Activated T-cell treated with anti-CD3 and anti-CD28 coated beads, Interleukin-2, amount 50 U/mL, for 24 hours (primary cell): ENCODE data around the gene ZNF45.
"Not testable (repeated sequence)": the region's sequence is repeated elsewhere in the genome, so short reads cannot be mapped to it uniquely, and the experiment has no call there.

Source experiments
- DNase-seq: peaks from one replicate; pipeline ENCODE4 v3.0.0-alpha.2; 2020
- H3K27ac Mint-ChIP-seq: 2 replicates; pipeline ENCODE4 v1.8.0; 2020; ENCODE audit warnings: mild to moderate bottlenecking, mixed read lengths
- H3K27me3 Mint-ChIP-seq: 2 replicates; pipeline ENCODE4 v1.8.0; 2020; ENCODE audit warnings: mixed read lengths
- H3K36me3 Mint-ChIP-seq: 2 replicates; pipeline ENCODE4 v1.8.0; 2020; ENCODE audit warnings: low read depth, mixed read lengths
- H3K4me1 Mint-ChIP-seq: 2 replicates; pipeline ENCODE4 v1.8.0; 2020; ENCODE audit warnings: low read depth, mixed read lengths
- H3K4me3 Mint-ChIP-seq: 2 replicates; pipeline ENCODE4 v1.8.0; 2020; ENCODE audit warnings: mild to moderate bottlenecking, moderate library complexity, mixed read lengths
- H3K9me3 Mint-ChIP-seq: 2 replicates; pipeline ENCODE4 v1.8.0; 2020; ENCODE audit warnings: mixed read lengths

The ZNF45 gene

DNA sequence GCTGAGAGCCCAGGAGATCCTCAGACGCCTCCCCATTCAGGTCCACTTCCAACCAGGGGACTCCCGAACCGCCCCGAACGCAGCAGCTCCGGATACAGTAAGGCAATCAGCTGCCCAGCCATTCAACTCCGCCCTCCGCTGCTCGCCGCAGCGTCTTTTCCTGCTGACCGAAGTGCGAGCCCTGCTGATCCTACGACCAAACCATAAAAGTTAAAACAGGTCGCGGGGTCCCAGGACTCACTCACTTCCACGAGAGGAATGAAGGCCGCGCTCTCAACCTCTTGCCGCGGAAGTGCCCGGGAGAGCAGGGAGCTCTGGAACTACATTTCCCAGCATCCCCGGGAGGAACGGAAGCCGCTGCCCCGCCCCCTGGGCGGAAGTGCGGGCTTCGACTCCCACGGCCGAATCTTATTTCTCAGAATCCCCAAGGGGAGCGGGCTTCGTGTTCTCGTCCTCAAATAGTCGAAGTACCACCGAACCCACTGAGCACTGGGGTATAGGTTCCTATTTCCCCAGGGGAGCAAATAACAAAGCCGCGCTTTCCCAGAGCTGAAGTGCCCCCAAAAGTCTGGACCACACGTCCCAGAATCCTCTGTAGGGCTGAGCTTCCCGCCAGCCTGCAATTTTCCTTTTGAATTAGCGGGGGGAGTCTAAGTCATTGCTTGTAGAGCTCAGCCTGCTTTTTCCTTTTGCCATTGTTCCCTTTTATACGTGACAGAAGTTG, at the start of gene ZNF45:
Gene ZNF45, minus strand, starts transcription at position 298 of the 724 bp plus-strand sequence. CDS start 13,097 bp downstream, outside the sequence.
- peaks cover 32% of the 10 kb centered on the region for H3K4me1 Mint-ChIP-seq
- H3K4me3 Mint-ChIP-seq = peak within 1 kb of the TSS; percentile 93
- peaks cover 13% of the 10 kb centered on the region for H3K9me3 Mint-ChIP-seq
- DNase-seq = peak; percentile 90
- peaks cover 48% of the 10 kb centered on the region for H3K36me3 Mint-ChIP-seq
- H3K27me3 Mint-ChIP-seq = no peaks in the 10 kb centered on the region
- peak within 1 kb of the TSS; percentile 96 for H3K27ac Mint-ChIP-seq

- Mint-ChIP-seq H3K4me3 (peak overlapping the region; percentile 96), H3K4me1 (peaks cover 14% of the 10 kb centered on the region), H3K9me3 (peaks cover 16% of the 10 kb centered on the region), H3K27me3 (no peaks in the 10 kb centered on the region), H3K27ac (peak overlapping the region; percentile 96), H3K36me3 (peaks cover 40% of the 10 kb centered on the region)
- peak; percentile 34 for DNase-seq
Observed at GRCh38 chr19:43984687-43985000, 49.6 kb upstream of the ZNF45 start.

GRCh38 chr19:43983912-43984686, 49.0 kb upstream of the ZNF45 start, which contains the start of gene ZNF155:
Gene ZNF155 (plus strand): TSS chr19:43984188. CDS start chr19:43988544, 4,356 bp downstream.
- Mint-ChIP-seq H3K4me1 (peaks cover 14% of the 10 kb centered on the region), H3K27me3 (no peaks in the 10 kb centered on the region), H3K36me3 (peaks cover 35% of the 10 kb centered on the region), H3K9me3 (peaks cover 18% of the 10 kb centered on the region), H3K27ac (peak within 1 kb of the TSS; percentile 96), H3K4me3 (peak within 1 kb of the TSS; percentile 96)
- peak; percentile 85 for DNase-seq

- Mint-ChIP-seq H3K36me3 (peaks cover 29% of the 10 kb centered on the region), H3K9me3 (peaks cover 14% of the 10 kb centered on the region), H3K27me3 (no peaks in the 10 kb centered on the region), H3K27ac (no peak overlapping the region), H3K4me3 (peak overlapping the region; percentile 59), H3K4me1 (peaks cover 14% of the 10 kb centered on the region)
- DNase-seq = no peak
Observed at GRCh38 chr19:43983544-43983911, 48.4 kb upstream of the ZNF45 start.

GRCh38 chr19:43976732-43977131, 41.6 kb upstream of the ZNF45 start:
- no peak overlapping the region for H3K27ac Mint-ChIP-seq
- no peaks in the 10 kb centered on the region for H3K27me3 Mint-ChIP-seq
- no peak overlapping the region for H3K4me3 Mint-ChIP-seq
- H3K9me3 Mint-ChIP-seq = peaks cover 48% of the 10 kb centered on the region
- DNase-seq = no peak
- H3K4me1 Mint-ChIP-seq = no peaks in the 10 kb centered on the region
- H3K36me3 Mint-ChIP-seq = peaks cover 14% of the 10 kb centered on the region

- Mint-ChIP-seq H3K4me3 (no peak overlapping the region), H3K9me3 (peaks cover 72% of the 10 kb centered on the region), H3K27me3 (no peaks in the 10 kb centered on the region), H3K27ac (no peak overlapping the region), H3K36me3 (peaks cover 73% of the 10 kb centered on the region), H3K4me1 (no peaks in the 10 kb centered on the region)
- no peak for DNase-seq
Observed at GRCh38 chr19:43966079-43966694, 31.1 kb upstream of the ZNF45 start.

- no peak for DNase-seq
- Mint-ChIP-seq H3K4me3 (no peak overlapping the region), H3K27me3 (no peaks in the 10 kb centered on the region), H3K36me3 (peaks cover 47% of the 10 kb centered on the region), H3K9me3 (peaks cover 64% of the 10 kb centered on the region), H3K27ac (no peak overlapping the region), H3K4me1 (no peaks in the 10 kb centered on the region)
Observed at GRCh38 chr19:43960411-43960810, 25.3 kb upstream of the ZNF45 start.

GRCh38 chr19:43957891-43958290, 22.8 kb upstream of the ZNF45 start:
- DNase-seq = no peak
- H3K36me3 Mint-ChIP-seq = peaks cover 25% of the 10 kb centered on the region
- no peak overlapping the region for H3K4me3 Mint-ChIP-seq
- no peak overlapping the region for H3K27ac Mint-ChIP-seq
- H3K4me1 Mint-ChIP-seq = no peaks in the 10 kb centered on the region
- peaks cover 51% of the 10 kb centered on the region for H3K9me3 Mint-ChIP-seq
- peaks cover 3% of the 10 kb centered on the region for H3K27me3 Mint-ChIP-seq

GRCh38 chr19:43956827-43957226, 21.7 kb upstream of the ZNF45 start:
- no peak for DNase-seq
- Mint-ChIP-seq H3K27ac (no peak overlapping the region), H3K9me3 (peaks cover 46% of the 10 kb centered on the region), H3K36me3 (peaks cover 24% of the 10 kb centered on the region), H3K4me3 (no peak overlapping the region), H3K27me3 (peaks cover 7% of the 10 kb centered on the region), H3K4me1 (no peaks in the 10 kb centered on the region)

GRCh38 chr19:43950834-43951645, 16.0 kb upstream of the ZNF45 start, which contains the start of gene ZNF221:
Gene ZNF221 (plus strand): TSS chr19:43951228. CDS start chr19:43962727, 11,499 bp downstream.
- Mint-ChIP-seq H3K27ac (peak within 1 kb of the TSS; percentile 86), H3K4me3 (peak within 1 kb of the TSS; percentile 90), H3K9me3 (peaks cover 51% of the 10 kb centered on the region), H3K36me3 (peaks cover 16% of the 10 kb centered on the region), H3K27me3 (peaks cover 35% of the 10 kb centered on the region), H3K4me1 (peaks cover 9% of the 10 kb centered on the region)
- DNase-seq = peak; percentile 73

GRCh38 chr19:43949803-43950202, 14.7 kb upstream of the ZNF45 start:
- H3K4me3 Mint-ChIP-seq, DNase-seq, H3K27ac Mint-ChIP-seq, H3K4me1 Mint-ChIP-seq: not testable (repeated sequence)
- Mint-ChIP-seq H3K27me3 (peaks cover 46% of the 10 kb centered on the region), H3K36me3 (peaks cover 16% of the 10 kb centered on the region), H3K9me3 (peaks cover 53% of the 10 kb centered on the region)

DNA sequence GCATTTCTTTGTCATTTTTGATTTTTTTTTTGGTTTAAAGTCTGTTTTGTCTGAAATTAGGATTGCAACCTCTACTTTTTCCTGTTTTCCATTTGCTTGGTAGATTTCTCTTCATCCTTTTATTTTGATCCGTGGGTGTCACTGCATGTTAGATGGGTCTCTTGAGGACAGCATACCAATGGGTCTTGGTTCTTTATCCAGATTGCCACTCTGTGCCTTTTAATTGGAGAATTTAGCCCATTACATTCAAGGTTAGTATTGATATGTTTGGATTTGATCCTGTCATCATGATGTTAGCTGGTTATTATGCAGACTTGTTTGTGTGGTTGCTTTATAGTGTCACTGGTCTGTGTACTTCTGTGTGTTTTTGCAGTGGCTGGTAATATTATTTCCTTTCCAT, 12.3 kb upstream of the ZNF45 start:
- not testable (repeated sequence) for H3K27ac Mint-ChIP-seq, H3K4me3 Mint-ChIP-seq, DNase-seq, H3K4me1 Mint-ChIP-seq
- H3K9me3 Mint-ChIP-seq = peaks cover 50% of the 10 kb centered on the region
- peaks cover 15% of the 10 kb centered on the region for H3K36me3 Mint-ChIP-seq
- peaks cover 45% of the 10 kb centered on the region for H3K27me3 Mint-ChIP-seq

GRCh38 chr19:43941209-43941608, 6.1 kb upstream of the ZNF45 start:
- Mint-ChIP-seq H3K27ac (no peak overlapping the region), H3K4me1 (no peaks in the 10 kb centered on the region), H3K36me3 (no peaks in the 10 kb centered on the region), H3K4me3 (no peak overlapping the region), H3K27me3 (peaks cover 24% of the 10 kb centered on the region), H3K9me3 (peaks cover 25% of the 10 kb centered on the region)
- DNase-seq = no peak

GRCh38 chr19:43940719-43941118, 5.6 kb upstream of the ZNF45 start:
- DNase-seq = no peak
- no peak overlapping the region for H3K4me3 Mint-ChIP-seq
- no peak overlapping the region for H3K27ac Mint-ChIP-seq
- peaks cover 2% of the 10 kb centered on the region for H3K4me1 Mint-ChIP-seq
- no peaks in the 10 kb centered on the region for H3K36me3 Mint-ChIP-seq
- H3K27me3 Mint-ChIP-seq = peaks cover 19% of the 10 kb centered on the region
- peaks cover 24% of the 10 kb centered on the region for H3K9me3 Mint-ChIP-seq
